H9 (cell line): ENCODE results near the gene VWA3A. TPM values are rescaled to one million over a fixed set of nuclear protein-coding genes. Genes with fewer than 3 reads are reported as not detected.
"Not testable (repeated sequence)": the region's sequence is repeated elsewhere in the genome, so short reads cannot be mapped to it uniquely, and the experiment has no call there.

ENCODE experiments used
- DNase-seq: peaks from one replicate; pipeline ENCODE4 v3.0.0-alpha.2; 2017
- H2AFZ ChIP-seq: one replicate; pipeline ENCODE4 v1.6.1; 2013; ENCODE audit warnings: mild to moderate bottlenecking, low read length, control low read depth, moderate library complexity
- H2AK5ac ChIP-seq: 2 replicates; pipeline ENCODE4 v1.6.1; 2013; ENCODE audit warnings: low read length, control low read depth, mixed read lengths; ENCODE audit not compliant: insufficient read length
- H2BK120ac ChIP-seq: one replicate; pipeline ENCODE4 v1.6.1; 2013; ENCODE audit warnings: low read depth, mild to moderate bottlenecking, low read length, control low read depth, inconsistent platforms; ENCODE audit not compliant: poor library complexity, severe bottlenecking
- H2BK12ac ChIP-seq: 2 replicates; pipeline ENCODE4 v1.6.1; 2013; ENCODE audit warnings: low read length, control low read depth, mixed read lengths, low read depth; ENCODE audit not compliant: insufficient read length
- H2BK15ac ChIP-seq: 2 replicates; pipeline ENCODE4 v1.6.1; 2013; ENCODE audit warnings: low read depth, low read length, control low read depth
- H2BK20ac ChIP-seq: one replicate; pipeline ENCODE4 v1.6.1; 2013; ENCODE audit warnings: low read depth, mild to moderate bottlenecking, low read length, control low read depth, inconsistent platforms; ENCODE audit not compliant: poor library complexity, severe bottlenecking
- H2BK5ac ChIP-seq: 2 replicates; pipeline ENCODE4 v1.6.1; 2013; ENCODE audit warnings: low read length, control low read depth, mixed read lengths; ENCODE audit not compliant: insufficient read length
- H3K14ac ChIP-seq: 2 replicates; pipeline ENCODE4 v1.6.1; 2013; ENCODE audit warnings: low read length, control low read depth; ENCODE audit not compliant: insufficient read depth
- H3K18ac ChIP-seq: 2 replicates; pipeline ENCODE4 v1.6.1; 2013; ENCODE audit warnings: low read depth, mild to moderate bottlenecking, mixed read lengths, low read length, control low read depth; ENCODE audit not compliant: insufficient read length
- H3K23ac ChIP-seq: 2 replicates; pipeline ENCODE4 v1.6.1; 2013; ENCODE audit warnings: low read length, control low read depth, mixed read lengths, low read depth; ENCODE audit not compliant: insufficient read length
- H3K23me2 ChIP-seq: 2 replicates; pipeline ENCODE4 v1.6.1; 2013; ENCODE audit warnings: low read depth, mild to moderate bottlenecking, mixed read lengths, low read length, control low read depth; ENCODE audit not compliant: insufficient read length, poor library complexity, severe bottlenecking
- H3K27ac ChIP-seq: 2 replicates; pipeline ENCODE4 v1.5.1; 2013; ENCODE audit warnings: low read length, control low read depth, mixed read lengths, low read depth; ENCODE audit not compliant: insufficient read length
- H3K27me3 ChIP-seq: 2 replicates; pipeline ENCODE4 v1.6.1; 2013; ENCODE audit warnings: low read length, control low read depth, inconsistent platforms; ENCODE audit not compliant: insufficient read depth
- H3K4ac ChIP-seq: 2 replicates; pipeline ENCODE4 v1.6.1; 2013; ENCODE audit warnings: low read depth, mild to moderate bottlenecking, control low read depth, inconsistent platforms, low read length, moderate library complexity
- H3K4me1 ChIP-seq: 2 replicates; pipeline ENCODE4 v1.6.1; 2013; ENCODE audit warnings: low read length, control low read depth, inconsistent platforms; ENCODE audit not compliant: insufficient read depth
- H3K4me2 ChIP-seq: 2 replicates; pipeline ENCODE4 v1.6.1; 2013; ENCODE audit warnings: low read length, control low read depth, mixed read lengths; ENCODE audit not compliant: insufficient read length, insufficient read depth
- H3K56ac ChIP-seq: 2 replicates; pipeline ENCODE4 v1.6.1; 2013; ENCODE audit warnings: low read depth, mild to moderate bottlenecking, mixed read lengths, low read length, control low read depth; ENCODE audit not compliant: insufficient read length
- H3K79me1 ChIP-seq: 2 replicates; pipeline ENCODE4 v1.6.1; 2013; ENCODE audit warnings: low read depth, mild to moderate bottlenecking, moderate library complexity, low read length, control low read depth, inconsistent platforms; ENCODE audit not compliant: insufficient read depth, poor library complexity, severe bottlenecking
- H3K79me2 ChIP-seq: 2 replicates; pipeline ENCODE4 v1.6.1; 2013; ENCODE audit warnings: low read length, control low read depth, inconsistent platforms; ENCODE audit not compliant: insufficient read depth
- H3K9ac ChIP-seq: 2 replicates; pipeline ENCODE4 v1.6.1; 2013; ENCODE audit warnings: low read length, control low read depth, mixed read lengths; ENCODE audit not compliant: insufficient read length; ENCODE audit errors: extremely low read depth
- H3K9me3 ChIP-seq: one replicate; pipeline ENCODE4 v1.6.1; 2013; ENCODE audit warnings: low read depth, low read length, inconsistent platforms; ENCODE audit not compliant: control insufficient read depth
- H3T11ph ChIP-seq: one replicate; pipeline ENCODE4 v1.6.1; 2013; ENCODE audit warnings: mild to moderate bottlenecking, low read length, control low read depth, inconsistent platforms
- H4K20me1 ChIP-seq: one replicate; pipeline ENCODE4 v1.6.1; 2013; ENCODE audit not compliant: control insufficient read depth, insufficient read length, insufficient read depth
- H4K5ac ChIP-seq: 2 replicates; pipeline ENCODE4 v1.6.1; 2013; ENCODE audit warnings: low read depth, mild to moderate bottlenecking, mixed read lengths, low read length, control low read depth; ENCODE audit not compliant: insufficient read length
- H4K8ac ChIP-seq: replicated peaks from 2 replicates; pipeline ENCODE4 v1.6.1; 2013; ENCODE audit warnings: low read length, control low read depth, mixed read lengths, low read depth; ENCODE audit not compliant: insufficient read length
- H4K91ac ChIP-seq: 2 replicates; pipeline ENCODE4 v1.6.1; 2013; ENCODE audit warnings: low read depth, mild to moderate bottlenecking, moderate library complexity, mixed read lengths, low read length, control low read depth; ENCODE audit not compliant: insufficient read length
- H3K27ac Mint-ChIP-seq, 3 experiments: 2 replicates in 2 of 3; 3 replicates in 1 of 3; pipeline ENCODE4 v1.8.0; 2020 to 2021; ENCODE audit warnings: mixed read lengths in 3 of 3, mild to moderate bottlenecking in 1 of 3, moderate library complexity in 1 of 3
- H3K27me3 Mint-ChIP-seq: 2 replicates; pipeline ENCODE4 v1.8.0; 2021; ENCODE audit warnings: low read depth, mild to moderate bottlenecking, moderate library complexity, mixed read lengths
- H3K36me3 Mint-ChIP-seq, 3 experiments: 2 replicates in 2 of 3; 3 replicates in 1 of 3; pipeline ENCODE4 v1.8.0; 2020 to 2021; ENCODE audit warnings: low read depth in 3 of 3, mixed read lengths in 3 of 3; ENCODE audit not compliant: insufficient read depth in 1 of 3
- H3K4me1 Mint-ChIP-seq, 2 experiments: 2 replicates each; pipeline ENCODE4 v1.8.0; 2020; ENCODE audit warnings: mixed read lengths in 2 of 2
- H3K4me3 Mint-ChIP-seq, 2 experiments: 2 replicates in 1 of 2; 3 replicates in 1 of 2; pipeline ENCODE4 v1.8.0; 2020 to 2021; ENCODE audit warnings: mild to moderate bottlenecking in 2 of 2, mixed read lengths in 2 of 2, moderate library complexity in 1 of 2
- H3K9me3 Mint-ChIP-seq, 2 experiments: 2 replicates in 1 of 2; 3 replicates in 1 of 2; pipeline ENCODE4 v1.8.0; 2020; ENCODE audit warnings: mild to moderate bottlenecking in 2 of 2, mixed read lengths in 2 of 2, moderate library complexity in 1 of 2
- WGBS: extraction: QIAGEN DNeasy Blood & Tissue Kit; methylation state at CpG from one replicate; pipeline ENCODE4 v1.1.7; 2013; ENCODE audit warnings: missing lambda C conversion rate, low lambda C conversion rate, mixed read lengths; ENCODE audit not compliant: insufficient read length; ENCODE audit errors: extremely low coverage; 5-methylcytosine and 5-hydroxymethylcytosine counted together
- long read RNA-seq: library from polyadenylated mRNA; unstranded; transcript quantifications from one replicate; pipeline ENCODE4 v2.0.0, GENCODE V29; 2020
- total RNA-seq: library from RNA; stranded (reverse); gene quantifications from 2 replicates; pipeline ENCODE4 v1.2.1, GENCODE V29; 2021
- TF ChIP-seq, protein P1 (sequence below): fragments of 200-600 bp; sonication (generic); conservative IDR thresholded peaks from 3 replicates; pipeline ENCODE4 v1.8.0; 2021; ENCODE audit warnings: antibody characterized with exemption, mild to moderate bottlenecking

The VWA3A gene
- total RNA-seq: not detected in 2 replicates
- long read RNA-seq: 0 reads

- Histone ChIP-seq H2BK12ac (no peak within 1 kb of the TSS), H3K79me1 (no peaks in the 10 kb centered on the region), H3T11ph (no peak within 1 kb of the TSS), H4K8ac (no peak within 1 kb of the TSS), H3K23ac (no peak within 1 kb of the TSS), H2BK5ac (no peak within 1 kb of the TSS), H3K9me3 (no peaks in the 10 kb centered on the region), H2BK20ac (no peak within 1 kb of the TSS), H2AFZ (no peak within 1 kb of the TSS), H3K4ac (no peak within 1 kb of the TSS), H3K56ac (no peak within 1 kb of the TSS), H2BK15ac (no peak within 1 kb of the TSS), H2BK120ac (no peak within 1 kb of the TSS), H3K14ac (no peak within 1 kb of the TSS), H2AK5ac (no peak within 1 kb of the TSS), H3K23me2 (no peaks in the 10 kb centered on the region), H3K9ac (no peak within 1 kb of the TSS), H3K27me3 (no peaks in the 10 kb centered on the region), H3K18ac (peak within 1 kb of the TSS; percentile 60), H3K4me1 (no peaks in the 10 kb centered on the region; the same call in 1 of the 2 replicates), H4K20me1 (no peaks in the 10 kb centered on the region), H3K4me2 (no peak within 1 kb of the TSS), H3K27ac (no peak within 1 kb of the TSS), H4K5ac (no peak within 1 kb of the TSS), H4K91ac (no peak within 1 kb of the TSS), H3K79me2 (no peaks in the 10 kb centered on the region)
- DNase-seq: peak; percentile 73
- TF ChIP-seq, protein P1, sequence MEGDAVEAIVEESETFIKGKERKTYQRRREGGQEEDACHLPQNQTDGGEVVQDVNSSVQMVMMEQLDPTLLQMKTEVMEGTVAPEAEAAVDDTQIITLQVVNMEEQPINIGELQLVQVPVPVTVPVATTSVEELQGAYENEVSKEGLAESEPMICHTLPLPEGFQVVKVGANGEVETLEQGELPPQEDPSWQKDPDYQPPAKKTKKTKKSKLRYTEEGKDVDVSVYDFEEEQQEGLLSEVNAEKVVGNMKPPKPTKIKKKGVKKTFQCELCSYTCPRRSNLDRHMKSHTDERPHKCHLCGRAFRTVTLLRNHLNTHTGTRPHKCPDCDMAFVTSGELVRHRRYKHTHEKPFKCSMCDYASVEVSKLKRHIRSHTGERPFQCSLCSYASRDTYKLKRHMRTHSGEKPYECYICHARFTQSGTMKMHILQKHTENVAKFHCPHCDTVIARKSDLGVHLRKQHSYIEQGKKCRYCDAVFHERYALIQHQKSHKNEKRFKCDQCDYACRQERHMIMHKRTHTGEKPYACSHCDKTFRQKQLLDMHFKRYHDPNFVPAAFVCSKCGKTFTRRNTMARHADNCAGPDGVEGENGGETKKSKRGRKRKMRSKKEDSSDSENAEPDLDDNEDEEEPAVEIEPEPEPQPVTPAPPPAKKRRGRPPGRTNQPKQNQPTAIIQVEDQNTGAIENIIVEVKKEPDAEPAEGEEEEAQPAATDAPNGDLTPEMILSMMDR: no peak
- H3K36me3 Mint-ChIP-seq: no peaks in the 10 kb centered on the region
- H3K27me3 Mint-ChIP-seq: no peaks in the 10 kb centered on the region; the same call in none of the 2 replicates
- no CpG with 5 or more reads among the region's 9 CpGs for WGBS
- no peaks in the 10 kb centered on the region for H3K9me3 Mint-ChIP-seq
- peak within 1 kb of the TSS; percentile 16 to 90 (median 89); a peak in 4 of 7 replicates for H3K27ac Mint-ChIP-seq
- peak within 1 kb of the TSS in 1 of 2 experiments; percentile 58; a peak in 2 of 5 replicates for H3K4me3 Mint-ChIP-seq
- peaks cover 11 to 14% of the 10 kb centered on the region in 2 experiments for H3K4me1 Mint-ChIP-seq
Measured at GRCh38 chr16:22092143-22092933, at the start of gene VWA3A. Gene VWA3A, plus strand, starts transcription at chr16:22092541. Its CDS starts 97 bp downstream, at chr16:22092638.

- H3K4ac ChIP-seq: not testable (repeated sequence)
Measured at GRCh38 chr16:22043882-22044281, 48.5 kb upstream of the VWA3A start.

More at GRCh38 chr16:22043882-22044281, 48.5 kb upstream of the VWA3A start:
- H3K27me3 ChIP-seq, H2BK12ac ChIP-seq, H3K36me3 Mint-ChIP-seq, H3K4me1 Mint-ChIP-seq, H2BK20ac ChIP-seq, H2BK5ac ChIP-seq, H3K9me3 Mint-ChIP-seq, H4K20me1 ChIP-seq, H3K27ac ChIP-seq, H4K8ac ChIP-seq, H2AK5ac ChIP-seq, H3T11ph ChIP-seq, H3K9ac ChIP-seq, H3K27me3 Mint-ChIP-seq, H2AFZ ChIP-seq, H3K56ac ChIP-seq, H3K14ac ChIP-seq, H3K4me3 Mint-ChIP-seq, H4K5ac ChIP-seq, H2BK120ac ChIP-seq, DNase-seq, H2BK15ac ChIP-seq, H3K4me1 ChIP-seq, H3K23me2 ChIP-seq, H3K9me3 ChIP-seq, H3K79me2 ChIP-seq, H3K23ac ChIP-seq, H3K4me2 ChIP-seq, H4K91ac ChIP-seq, H3K18ac ChIP-seq, H3K79me1 ChIP-seq, H3K27ac Mint-ChIP-seq: not testable (repeated sequence)
- no CpG with 5 or more reads among the region's 3 CpGs for WGBS
